Osteocyte (in vitro differentiated cells): ENCODE results near the gene TSTD2. TPM values are rescaled to one million over a fixed set of nuclear protein-coding genes. Genes with fewer than 3 reads are reported as not detected.

ENCODE experiments used
- DNase-seq: peaks from one replicate; pipeline ENCODE4 v3.0.0; 2021; ENCODE audit warnings: mixed read lengths; ENCODE audit not compliant: unreplicated experiment; ENCODE audit errors: extremely low spot score
- H3K27ac Mint-ChIP-seq: one replicate; pipeline ENCODE4 v1.8.0; 2021; ENCODE audit warnings: mild to moderate bottlenecking, mixed read lengths; ENCODE audit not compliant: unreplicated experiment
- H3K27me3 Mint-ChIP-seq: one replicate; pipeline ENCODE4 v1.8.0; 2021; ENCODE audit warnings: mixed read lengths; ENCODE audit not compliant: unreplicated experiment
- H3K36me3 Mint-ChIP-seq: one replicate; pipeline ENCODE4 v1.8.0; 2021; ENCODE audit warnings: mixed read lengths; ENCODE audit not compliant: unreplicated experiment
- H3K4me1 Mint-ChIP-seq: one replicate; pipeline ENCODE4 v1.8.0; 2021; ENCODE audit warnings: mixed read lengths; ENCODE audit not compliant: unreplicated experiment
- H3K4me3 Mint-ChIP-seq: one replicate; pipeline ENCODE4 v1.8.0; 2021; ENCODE audit warnings: mild to moderate bottlenecking, moderate library complexity, mixed read lengths; ENCODE audit not compliant: unreplicated experiment
- H3K9me3 Mint-ChIP-seq: one replicate; pipeline ENCODE4 v1.8.0; 2021; ENCODE audit warnings: mixed read lengths; ENCODE audit not compliant: unreplicated experiment
- CTCF ChIP-seq: fragments of 200-600 bp; sonication (generic); IDR thresholded peaks from 2 replicates; pipeline ENCODE4 v1.5.0; 2021; ENCODE audit warnings: antibody characterized with exemption, mild to moderate bottlenecking, moderate library complexity
- total RNA-seq: library from RNA; stranded (reverse); gene quantifications from 2 replicates; pipeline ENCODE4 v1.2.1, GENCODE V29; 2021

The TSTD2 gene
- total RNA-seq, 1 donor from 2014 or later = 23.3 TPM

- Mint-ChIP-seq H3K4me3 (no peak overlapping the region), H3K4me1 (no peaks in the 10 kb centered on the region), H3K9me3 (no peaks in the 10 kb centered on the region), H3K27ac (no peak overlapping the region), H3K27me3 (no peaks in the 10 kb centered on the region), H3K36me3 (peaks cover 81% of the 10 kb centered on the region)
- DNase-seq = no peak
- no peak for TF ChIP-seq CTCF
These were observed 27.2 kb upstream of the TSTD2 start for GRCh38 chr9:97660340-97660739.

- no peaks in the 10 kb centered on the region for H3K9me3 Mint-ChIP-seq
- H3K36me3 Mint-ChIP-seq = peaks cover 81% of the 10 kb centered on the region
- no peaks in the 10 kb centered on the region for H3K27me3 Mint-ChIP-seq
- no peak overlapping the region for H3K4me3 Mint-ChIP-seq
- TF ChIP-seq CTCF = no peak
- DNase-seq = no peak
- no peak overlapping the region for H3K27ac Mint-ChIP-seq
- H3K4me1 Mint-ChIP-seq = no peaks in the 10 kb centered on the region
These were observed 26.6 kb upstream of the TSTD2 start for GRCh38 chr9:97659771-97660170.

- Mint-ChIP-seq H3K4me3 (no peak overlapping the region), H3K36me3 (peaks cover 82% of the 10 kb centered on the region), H3K27ac (no peak overlapping the region), H3K4me1 (no peaks in the 10 kb centered on the region), H3K9me3 (no peaks in the 10 kb centered on the region), H3K27me3 (no peaks in the 10 kb centered on the region)
- no peak for DNase-seq
- TF ChIP-seq CTCF = no peak
These were observed 25.5 kb upstream of the TSTD2 start for GRCh38 chr9:97658707-97659106.

GRCh38 chr9:97651646-97652045 is 18.5 kb upstream of the TSTD2 start:
- Mint-ChIP-seq H3K9me3 (no peaks in the 10 kb centered on the region), H3K4me1 (no peaks in the 10 kb centered on the region), H3K36me3 (peaks cover 47% of the 10 kb centered on the region), H3K27me3 (no peaks in the 10 kb centered on the region), H3K4me3 (no peak overlapping the region), H3K27ac (no peak overlapping the region)
- no peak for DNase-seq
- no peak for TF ChIP-seq CTCF

- no peak for DNase-seq
- Mint-ChIP-seq H3K9me3 (no peaks in the 10 kb centered on the region), H3K27ac (no peak overlapping the region), H3K27me3 (no peaks in the 10 kb centered on the region), H3K4me1 (no peaks in the 10 kb centered on the region), H3K36me3 (peaks cover 26% of the 10 kb centered on the region), H3K4me3 (no peak overlapping the region)
- TF ChIP-seq CTCF = no peak
These were observed 14.8 kb upstream of the TSTD2 start for GRCh38 chr9:97647996-97648395.
